Smooth muscle cell (in vitro differentiated cells): Measurements from ENCODE around the gene SH3PXD2A. TPM values are rescaled to one million over a fixed set of nuclear protein-coding genes. Genes with fewer than 3 reads are reported as not detected.

Source experiments
- DNase-seq: peaks from one replicate; lab custom pipeline; 2025; ENCODE audit not compliant: unreplicated experiment; lab: John Stamatoyannopoulos, UW
- H2AFZ ChIP-seq: fragments of 200-600 bp; sonication (generic); 2 replicates; pipeline ENCODE4 v1.6.0; 2016; ENCODE audit warnings: antibody characterized with exemption, low read depth, mild to moderate bottlenecking
- H3F3A ChIP-seq: fragments of 200-600 bp; sonication (generic); 2 replicates; pipeline ENCODE4 v1.6.0; 2017; ENCODE audit warnings: antibody characterized with exemption, low read depth
- H3K27ac ChIP-seq: fragments of 200-600 bp; sonication (generic); 2 replicates; pipeline ENCODE4 v1.5.1; 2016; ENCODE audit warnings: low read depth, mild to moderate bottlenecking
- H3K27me3 ChIP-seq: fragments of 200-600 bp; sonication (generic); 2 replicates; pipeline ENCODE4 v1.6.1; 2016; ENCODE audit warnings: low read depth, mild to moderate bottlenecking
- H3K36me3 ChIP-seq: fragments of 200-600 bp; sonication (generic); 2 replicates; pipeline ENCODE4 v1.5.1; 2016; ENCODE audit warnings: low read depth
- H3K4me1 ChIP-seq: fragments of 200-600 bp; sonication (generic); 2 replicates; pipeline ENCODE4 v1.5.1; 2016; ENCODE audit warnings: low read depth
- H3K4me2 ChIP-seq: fragments of 200-600 bp; sonication (generic); 2 replicates; pipeline ENCODE4 v1.6.0; 2016; ENCODE audit warnings: mild to moderate bottlenecking
- H3K4me3 ChIP-seq: fragments of 200-600 bp; sonication (generic); 2 replicates; pipeline ENCODE4 v1.5.1; 2016; ENCODE audit warnings: mild to moderate bottlenecking
- H3K79me2 ChIP-seq: fragments of 200-600 bp; sonication (generic); 2 replicates; pipeline ENCODE4 v1.6.0; 2016; ENCODE audit warnings: low read depth, mild to moderate bottlenecking
- H3K9ac ChIP-seq: fragments of 200-600 bp; sonication (generic); 2 replicates; pipeline ENCODE4 v1.6.0; 2016; ENCODE audit warnings: low read depth
- H3K9me3 ChIP-seq: fragments of 200-600 bp; sonication (generic); replicated peaks from 2 replicates; pipeline ENCODE4 v1.5.1; 2016; ENCODE audit warnings: low read depth
- H4K20me1 ChIP-seq: fragments of 200-600 bp; sonication (generic); 2 replicates; pipeline ENCODE4 v1.6.0; 2016; ENCODE audit warnings: low read depth
- WGBS: methylation state at CpG from one replicate; pipeline ENCODE4 v1.1.7; 2016; ENCODE audit warnings: low lambda C conversion rate; 5-methylcytosine and 5-hydroxymethylcytosine counted together
- polyA plus RNA-seq: library from polyadenylated mRNA; unstranded; fragments of >200 nt; fragmentation: Nextera tagmentation; extraction: Ambion mirVana; gene quantifications from 2 replicates; pipeline ENCODE4 v1.2.1, GENCODE V29; 2016
- total RNA-seq: library from RNA; depleted of rRNA; stranded (reverse); fragments of >200 nt; gene quantifications from 2 replicates; pipeline ENCODE4 v1.2.3, GENCODE V29; 2014
- TF ChIP-seq, protein P1 (sequence below): fragments of 200-600 bp; sonication (generic); IDR thresholded peaks from 2 replicates; pipeline ENCODE4 v1.5.1; 2017; ENCODE audit warnings: borderline replicate concordance, mild to moderate bottlenecking, antibody characterized with exemption; ENCODE audit not compliant: insufficient read depth, poor library complexity, severe bottlenecking

The SH3PXD2A gene
- total and polyA plus RNA-seq, 2 experiments from 2014 or later = 30.1 to 37.9 TPM

DNA sequence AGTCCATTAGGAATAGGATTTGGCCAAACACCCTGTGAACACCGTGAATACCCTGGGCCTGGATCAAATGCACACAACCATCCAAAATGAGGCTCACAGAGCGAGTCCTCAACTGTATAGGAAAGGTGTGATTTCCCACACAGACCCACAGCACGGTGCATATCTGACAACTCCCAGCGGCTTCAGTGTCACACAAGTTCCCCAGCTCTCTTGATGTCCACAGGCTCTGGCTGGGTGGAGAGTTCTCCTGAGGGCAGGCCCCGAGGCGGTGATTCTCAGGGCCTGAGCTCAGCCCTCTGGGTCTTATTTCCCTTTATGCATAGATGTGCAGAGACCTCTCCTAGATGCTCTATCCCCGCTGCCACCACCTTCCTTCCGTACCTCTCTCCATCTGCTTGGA, 64.1 kb downstream of the SH3PXD2A start:
- H3K9ac ChIP-seq = no peak overlapping the region
- H3K9me3 ChIP-seq = no peaks in the 10 kb centered on the region
- H3K36me3 ChIP-seq = no peaks in the 10 kb centered on the region
- H3K79me2 ChIP-seq = peaks cover 29% of the 10 kb centered on the region
- H3F3A ChIP-seq = no peaks in the 10 kb centered on the region
- no peak for DNase-seq
- no peak overlapping the region for H3K4me2 ChIP-seq
- TF ChIP-seq, protein P1, sequence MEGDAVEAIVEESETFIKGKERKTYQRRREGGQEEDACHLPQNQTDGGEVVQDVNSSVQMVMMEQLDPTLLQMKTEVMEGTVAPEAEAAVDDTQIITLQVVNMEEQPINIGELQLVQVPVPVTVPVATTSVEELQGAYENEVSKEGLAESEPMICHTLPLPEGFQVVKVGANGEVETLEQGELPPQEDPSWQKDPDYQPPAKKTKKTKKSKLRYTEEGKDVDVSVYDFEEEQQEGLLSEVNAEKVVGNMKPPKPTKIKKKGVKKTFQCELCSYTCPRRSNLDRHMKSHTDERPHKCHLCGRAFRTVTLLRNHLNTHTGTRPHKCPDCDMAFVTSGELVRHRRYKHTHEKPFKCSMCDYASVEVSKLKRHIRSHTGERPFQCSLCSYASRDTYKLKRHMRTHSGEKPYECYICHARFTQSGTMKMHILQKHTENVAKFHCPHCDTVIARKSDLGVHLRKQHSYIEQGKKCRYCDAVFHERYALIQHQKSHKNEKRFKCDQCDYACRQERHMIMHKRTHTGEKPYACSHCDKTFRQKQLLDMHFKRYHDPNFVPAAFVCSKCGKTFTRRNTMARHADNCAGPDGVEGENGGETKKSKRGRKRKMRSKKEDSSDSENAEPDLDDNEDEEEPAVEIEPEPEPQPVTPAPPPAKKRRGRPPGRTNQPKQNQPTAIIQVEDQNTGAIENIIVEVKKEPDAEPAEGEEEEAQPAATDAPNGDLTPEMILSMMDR = no peak
- peaks cover 87% of the 10 kb centered on the region for H4K20me1 ChIP-seq
- H3K27me3 ChIP-seq = no peaks in the 10 kb centered on the region
- no peaks in the 10 kb centered on the region for H3K4me1 ChIP-seq
- no peak overlapping the region for H3K27ac ChIP-seq
- no peak overlapping the region for H2AFZ ChIP-seq
- WGBS = 87% methylated on average over 8 of the region's 8 CpGs
- H3K4me3 ChIP-seq = no peak overlapping the region

DNA sequence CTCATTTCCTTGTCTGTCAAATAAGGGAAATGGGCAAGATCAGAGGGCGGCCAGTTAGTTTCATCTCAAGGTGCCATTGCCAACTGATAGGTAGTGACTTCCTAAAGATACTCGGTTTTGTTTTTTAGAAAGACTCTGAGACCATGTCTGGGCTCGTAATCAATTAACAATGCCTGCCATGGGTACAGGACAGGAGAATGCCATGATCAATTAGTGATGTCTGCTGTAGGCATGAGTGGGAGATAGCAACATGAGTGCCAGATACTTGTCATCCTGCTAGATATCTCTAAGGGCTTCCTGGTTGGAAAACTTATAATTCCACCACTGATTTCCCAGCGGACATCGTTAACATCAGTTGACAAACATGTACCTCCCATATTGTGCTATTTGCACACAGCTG, 64.8 kb downstream of the SH3PXD2A start:
- peaks cover 29% of the 10 kb centered on the region for H3K79me2 ChIP-seq
- DNase-seq = no peak
- no peaks in the 10 kb centered on the region for H3K9me3 ChIP-seq
- H3K27me3 ChIP-seq = no peaks in the 10 kb centered on the region
- TF ChIP-seq, protein P1 = no peak
- no peaks in the 10 kb centered on the region for H3F3A ChIP-seq
- H3K4me3 ChIP-seq = no peak overlapping the region
- peaks cover 89% of the 10 kb centered on the region for H4K20me1 ChIP-seq
- H2AFZ ChIP-seq = no peak overlapping the region
- H3K4me2 ChIP-seq = no peak overlapping the region
- no peaks in the 10 kb centered on the region for H3K4me1 ChIP-seq
- H3K9ac ChIP-seq = no peak overlapping the region
- WGBS = 95% methylated on average over 5 of the region's 5 CpGs
- H3K36me3 ChIP-seq = no peaks in the 10 kb centered on the region
- no peak overlapping the region for H3K27ac ChIP-seq

DNA sequence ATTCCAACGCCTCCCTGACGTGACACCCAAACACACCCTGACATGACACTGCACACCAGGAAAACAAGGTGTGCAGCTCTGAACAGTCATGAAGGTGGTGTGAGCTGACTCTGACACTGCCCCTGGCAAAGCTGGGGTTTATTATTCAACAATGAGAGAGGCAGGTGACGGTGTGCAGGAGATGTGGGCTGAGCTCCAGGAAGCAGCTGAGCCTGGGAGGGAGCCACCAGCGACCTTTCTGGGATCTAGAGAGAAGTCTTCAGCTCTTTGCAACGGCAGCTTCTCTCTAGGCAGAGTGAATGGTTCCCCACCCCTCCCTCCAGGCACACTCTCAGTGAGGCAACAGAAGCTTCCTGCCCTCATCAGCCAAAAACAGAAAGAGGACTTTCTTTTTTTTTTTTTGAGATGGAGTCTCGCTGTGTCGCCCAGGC, 65.6 kb downstream of the SH3PXD2A start:
- Histone ChIP-seq H3K36me3 (no peaks in the 10 kb centered on the region), H3K27ac (peak overlapping the region; percentile 38), H3K9me3 (no peaks in the 10 kb centered on the region), H4K20me1 (peaks cover 89% of the 10 kb centered on the region), H3K27me3 (no peaks in the 10 kb centered on the region), H3K4me2 (no peak overlapping the region), H3F3A (no peaks in the 10 kb centered on the region), H3K4me1 (no peaks in the 10 kb centered on the region), H3K4me3 (no peak overlapping the region), H3K9ac (no peak overlapping the region), H3K79me2 (peaks cover 29% of the 10 kb centered on the region), H2AFZ (no peak overlapping the region)
- WGBS = 74% methylated on average over 7 of the region's 7 CpGs
- no peak for DNase-seq
- TF ChIP-seq, protein P1 = no peak

DNA sequence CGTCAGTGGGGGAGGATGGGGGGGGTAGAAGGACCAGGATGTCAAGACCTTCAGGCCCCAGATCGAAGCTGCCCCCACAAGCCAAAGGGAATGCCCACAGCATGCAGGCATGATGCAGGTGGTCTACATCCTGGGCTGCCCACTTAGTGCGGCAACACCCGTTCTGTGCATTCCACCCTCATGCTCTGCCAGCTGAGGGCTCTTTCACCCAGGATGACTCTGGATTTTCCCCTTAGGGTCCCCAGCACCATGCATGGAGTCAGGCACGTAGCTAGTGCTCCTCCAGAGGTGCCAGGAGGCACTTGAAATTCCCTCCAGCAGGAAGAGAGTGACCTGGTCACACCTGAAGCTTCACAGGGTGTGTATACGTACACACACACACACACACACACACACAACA, 66.2 kb downstream of the SH3PXD2A start:
- Histone ChIP-seq H4K20me1 (peaks cover 89% of the 10 kb centered on the region), H3K4me3 (no peak overlapping the region), H3K27me3 (no peaks in the 10 kb centered on the region), H3K79me2 (peaks cover 24% of the 10 kb centered on the region), H2AFZ (no peak overlapping the region), H3K4me2 (no peak overlapping the region), H3K9ac (no peak overlapping the region), H3K4me1 (peaks cover under 1% of the 10 kb centered on the region), H3K27ac (peak overlapping the region; percentile 38), H3K36me3 (no peaks in the 10 kb centered on the region), H3K9me3 (no peaks in the 10 kb centered on the region), H3F3A (no peaks in the 10 kb centered on the region)
- no peak for DNase-seq
- WGBS = 92% methylated on average over 6 of the region's 6 CpGs
- TF ChIP-seq, protein P1 = no peak
